Esophagus squamous epithelium (tissue), 4 donors: ENCODE data around the gene SLC25A42.

Experiments
- CTCF ChIP-seq, 6 experiments: fragments of 450-650 bp in 4 of 6; fragments of 200-600 bp in 2 of 6; sonication (generic) in 2 of 6; IDR thresholded peaks; one replicate each; pipeline ENCODE4 v1.5.1; 2016 to 2019; ENCODE audit warnings: antibody characterized with exemption in 6 of 6, mild to moderate bottlenecking in 4 of 6, moderate library complexity in 4 of 6
- POLR2A ChIP-seq, 4 donors: fragments of 450-650 bp; IDR thresholded peaks; one replicate each; pipeline ENCODE4 v1.6.1; 2017; ENCODE audit warnings: antibody characterized with exemption in 4 of 4, mild to moderate bottlenecking in 4 of 4, moderate library complexity in 3 of 4

GRCh38 chr19:19050104-19050503 is 13.7 kb upstream of the SLC25A42 start:
- TF ChIP-seq CTCF (IDR thresholded peaks at IDR 0.05) (no peak), POLR2A (IDR thresholded peaks at IDR 0.05) (no peak)
